Activated B cell treated with CpG ODN at 0.5 μM for 24 hours (primary cell): ENCODE results near the gene FAM131A. TPM values are rescaled to one million over a fixed set of nuclear protein-coding genes. Genes with fewer than 3 reads are reported as not detected.

Experiments
- ATAC-seq: fragments of 200-7000 bp; cut with Tn5 transposase; one replicate; pipeline ENCODE4 v1.10.0; 2021; ENCODE audit warnings: low read depth, mild to moderate bottlenecking, moderate library complexity
- CTCF ChIA-PET: fragments of 350-600 bp; sonication (Branson Sonifier 250); formaldehyde crosslinking; loops from one replicate; lab custom pipeline; 2021; ENCODE audit warnings: antibody characterized with exemption; lab: Charles Lee
- POLR2A ChIA-PET: fragments of 350-600 bp; sonication (Branson Sonifier 250); formaldehyde crosslinking; loops from one replicate; lab custom pipeline; 2021; ENCODE audit warnings: antibody characterized with exemption; lab: Charles Lee
- DNase-seq: peaks from one replicate; pipeline ENCODE4 v3.0.0; 2022
- H3K27ac Mint-ChIP-seq: one replicate; pipeline ENCODE4 v1.8.0; 2020; ENCODE audit warnings: mixed read lengths
- H3K27me3 Mint-ChIP-seq: one replicate; pipeline ENCODE4 v1.8.0; 2021; ENCODE audit warnings: mixed read lengths
- H3K36me3 Mint-ChIP-seq: one replicate; pipeline ENCODE4 v1.8.0; 2021; ENCODE audit warnings: low read depth, mixed read lengths
- H3K4me1 Mint-ChIP-seq: one replicate; pipeline ENCODE4 v1.8.0; 2021; ENCODE audit warnings: mixed read lengths
- H3K4me3 Mint-ChIP-seq: one replicate; pipeline ENCODE4 v1.8.0; 2020; ENCODE audit warnings: mild to moderate bottlenecking, mixed read lengths
- H3K9me3 Mint-ChIP-seq: one replicate; pipeline ENCODE4 v1.8.0; 2020; ENCODE audit warnings: mixed read lengths
- intact Hi-C: fragments of 100-400 bp; cut with micrococcal nuclease; formaldehyde crosslinking; loops from one replicate; pipeline ENCODE4 v1.15.1; 2024
- total RNA-seq: library from RNA; stranded (reverse); gene quantifications from 2 replicates; pipeline ENCODE4 v1.2.3, GENCODE V29; 2022
- TF ChIP-seq, protein P1 (sequence below): fragments of 200-600 bp; IDR thresholded peaks from one replicate; pipeline ENCODE4 v1.8.0; 2022; ENCODE audit warnings: antibody characterized with exemption, mild to moderate bottlenecking

The FAM131A gene
- total RNA-seq, 1 donor from 2014 or later = 5.3 TPM

DNA sequence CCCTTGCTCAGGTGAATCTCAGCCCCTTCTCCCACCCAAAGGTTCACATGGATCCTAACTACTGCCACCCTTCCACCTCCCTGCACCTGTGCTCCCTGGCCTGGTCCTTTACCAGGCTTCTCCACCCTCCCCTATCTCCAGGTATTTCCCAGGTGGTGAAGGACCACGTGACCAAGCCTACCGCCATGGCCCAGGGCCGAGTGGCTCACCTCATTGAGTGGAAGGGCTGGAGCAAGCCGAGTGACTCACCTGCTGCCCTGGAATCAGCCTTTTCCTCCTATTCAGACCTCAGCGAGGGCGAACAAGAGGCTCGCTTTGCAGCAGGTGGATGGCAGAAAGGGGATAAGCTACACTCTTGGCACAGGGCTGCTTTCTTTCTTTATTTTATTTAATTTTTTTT lies 4.5 kb downstream of the FAM131A start:
- H3K27ac Mint-ChIP-seq = no peak overlapping the region
- POLR2A ChIA-PET = no interaction called here
- no peaks in the 10 kb centered on the region for H3K9me3 Mint-ChIP-seq
- H3K4me3 Mint-ChIP-seq = no peak overlapping the region
- intact Hi-C loops = no loop called here
- no peak for ATAC-seq
- H3K36me3 Mint-ChIP-seq = peaks cover 11% of the 10 kb centered on the region
- DNase-seq = no peak
- CTCF ChIA-PET = no interaction called here
- H3K4me1 Mint-ChIP-seq = peaks cover 13% of the 10 kb centered on the region
- TF ChIP-seq, protein P1, sequence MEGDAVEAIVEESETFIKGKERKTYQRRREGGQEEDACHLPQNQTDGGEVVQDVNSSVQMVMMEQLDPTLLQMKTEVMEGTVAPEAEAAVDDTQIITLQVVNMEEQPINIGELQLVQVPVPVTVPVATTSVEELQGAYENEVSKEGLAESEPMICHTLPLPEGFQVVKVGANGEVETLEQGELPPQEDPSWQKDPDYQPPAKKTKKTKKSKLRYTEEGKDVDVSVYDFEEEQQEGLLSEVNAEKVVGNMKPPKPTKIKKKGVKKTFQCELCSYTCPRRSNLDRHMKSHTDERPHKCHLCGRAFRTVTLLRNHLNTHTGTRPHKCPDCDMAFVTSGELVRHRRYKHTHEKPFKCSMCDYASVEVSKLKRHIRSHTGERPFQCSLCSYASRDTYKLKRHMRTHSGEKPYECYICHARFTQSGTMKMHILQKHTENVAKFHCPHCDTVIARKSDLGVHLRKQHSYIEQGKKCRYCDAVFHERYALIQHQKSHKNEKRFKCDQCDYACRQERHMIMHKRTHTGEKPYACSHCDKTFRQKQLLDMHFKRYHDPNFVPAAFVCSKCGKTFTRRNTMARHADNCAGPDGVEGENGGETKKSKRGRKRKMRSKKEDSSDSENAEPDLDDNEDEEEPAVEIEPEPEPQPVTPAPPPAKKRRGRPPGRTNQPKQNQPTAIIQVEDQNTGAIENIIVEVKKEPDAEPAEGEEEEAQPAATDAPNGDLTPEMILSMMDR = no peak
- H3K27me3 Mint-ChIP-seq = peaks cover 5% of the 10 kb centered on the region

DNA sequence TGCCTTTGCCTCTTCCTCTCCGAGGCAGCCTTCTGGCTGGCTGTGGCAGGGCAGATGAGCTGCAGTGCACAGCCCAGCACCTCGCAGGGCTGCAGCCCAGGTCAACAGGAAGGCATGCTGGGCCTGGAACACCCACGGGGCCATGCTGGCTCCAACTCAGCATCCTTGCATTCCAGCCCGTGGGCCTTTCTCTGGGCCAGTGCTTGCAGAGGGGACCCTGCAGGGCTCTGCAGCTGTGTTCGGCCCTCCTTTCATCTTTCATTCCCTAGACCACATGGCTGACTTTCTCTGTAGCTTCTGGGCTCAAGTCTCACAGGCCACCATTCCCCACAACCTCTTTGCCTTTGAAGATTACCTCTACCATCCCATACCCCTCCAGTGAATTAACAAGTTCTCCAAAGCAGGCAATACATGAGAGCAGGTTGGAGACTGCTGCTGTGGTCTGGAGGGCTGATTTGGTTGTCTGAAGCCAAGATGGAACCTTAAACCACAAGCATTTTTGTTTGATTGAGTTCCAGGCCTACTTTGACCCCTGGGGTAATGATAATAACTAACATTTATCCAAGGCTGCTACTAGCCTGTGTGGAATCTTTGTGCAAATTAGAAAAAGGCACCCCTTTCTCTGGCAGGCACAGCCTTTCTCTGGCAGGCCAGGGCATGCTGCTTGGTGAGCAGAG lies 5.9 kb downstream of the FAM131A start:
- Mint-ChIP-seq H3K9me3 (no peaks in the 10 kb centered on the region), H3K36me3 (peaks cover 11% of the 10 kb centered on the region), H3K4me3 (no peak overlapping the region), H3K4me1 (peaks cover under 1% of the 10 kb centered on the region), H3K27me3 (no peaks in the 10 kb centered on the region), H3K27ac (no peak overlapping the region)
- CTCF ChIA-PET = no interaction called here
- intact Hi-C loops = no loop called here
- POLR2A ChIA-PET = interaction anchor here (0.6 kb wide), 1 partner anchor 1264 kb away, joined by 8 read pairs; no protein-coding TSS in a partner anchor
- no peak for ATAC-seq
- TF ChIP-seq, protein P1 = no peak
- DNase-seq = no peak

DNA sequence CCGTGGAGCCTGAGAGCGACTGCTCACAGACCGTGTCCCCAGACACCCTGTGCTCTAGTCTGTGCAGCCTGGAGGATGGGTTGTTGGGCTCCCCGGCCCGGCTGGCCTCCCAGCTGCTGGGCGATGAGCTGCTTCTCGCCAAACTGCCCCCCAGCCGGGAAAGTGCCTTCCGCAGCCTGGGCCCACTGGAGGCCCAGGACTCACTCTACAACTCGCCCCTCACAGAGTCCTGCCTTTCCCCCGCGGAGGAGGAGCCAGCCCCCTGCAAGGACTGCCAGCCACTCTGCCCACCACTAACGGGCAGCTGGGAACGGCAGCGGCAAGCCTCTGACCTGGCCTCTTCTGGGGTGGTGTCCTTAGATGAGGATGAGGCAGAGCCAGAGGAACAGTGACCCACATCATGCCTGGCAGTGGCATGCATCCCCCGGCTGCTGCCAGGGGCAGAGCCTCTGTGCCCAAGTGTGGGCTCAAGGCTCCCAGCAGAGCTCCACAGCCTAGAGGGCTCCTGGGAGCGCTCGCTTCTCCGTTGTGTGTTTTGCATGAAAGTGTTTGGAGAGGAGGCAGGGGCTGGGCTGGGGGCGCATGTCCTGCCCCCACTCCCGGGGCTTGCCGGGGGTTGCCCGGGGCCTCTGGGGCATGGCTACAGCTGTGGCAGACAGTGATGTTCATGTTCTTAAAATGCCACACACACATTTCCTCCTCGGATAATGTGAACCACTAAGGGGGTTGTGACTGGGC lies 7.3 kb downstream of the FAM131A start:
- ChIA-PET POLR2A (interaction anchor here (0.6 kb wide), 1 partner anchor 213 kb away, joined by 3 read pairs; no protein-coding TSS in a partner anchor), CTCF (no interaction called here)
- no peaks in the 10 kb centered on the region for H3K27me3 Mint-ChIP-seq
- H3K4me1 Mint-ChIP-seq = no peaks in the 10 kb centered on the region
- ATAC-seq (no peak), DNase-seq (no peak)
- peaks cover 11% of the 10 kb centered on the region for H3K36me3 Mint-ChIP-seq
- H3K27ac Mint-ChIP-seq = no peak overlapping the region
- H3K9me3 Mint-ChIP-seq = no peaks in the 10 kb centered on the region
- TF ChIP-seq, protein P1 = no peak
- no peak overlapping the region for H3K4me3 Mint-ChIP-seq
- intact Hi-C loops = no loop called here

DNA sequence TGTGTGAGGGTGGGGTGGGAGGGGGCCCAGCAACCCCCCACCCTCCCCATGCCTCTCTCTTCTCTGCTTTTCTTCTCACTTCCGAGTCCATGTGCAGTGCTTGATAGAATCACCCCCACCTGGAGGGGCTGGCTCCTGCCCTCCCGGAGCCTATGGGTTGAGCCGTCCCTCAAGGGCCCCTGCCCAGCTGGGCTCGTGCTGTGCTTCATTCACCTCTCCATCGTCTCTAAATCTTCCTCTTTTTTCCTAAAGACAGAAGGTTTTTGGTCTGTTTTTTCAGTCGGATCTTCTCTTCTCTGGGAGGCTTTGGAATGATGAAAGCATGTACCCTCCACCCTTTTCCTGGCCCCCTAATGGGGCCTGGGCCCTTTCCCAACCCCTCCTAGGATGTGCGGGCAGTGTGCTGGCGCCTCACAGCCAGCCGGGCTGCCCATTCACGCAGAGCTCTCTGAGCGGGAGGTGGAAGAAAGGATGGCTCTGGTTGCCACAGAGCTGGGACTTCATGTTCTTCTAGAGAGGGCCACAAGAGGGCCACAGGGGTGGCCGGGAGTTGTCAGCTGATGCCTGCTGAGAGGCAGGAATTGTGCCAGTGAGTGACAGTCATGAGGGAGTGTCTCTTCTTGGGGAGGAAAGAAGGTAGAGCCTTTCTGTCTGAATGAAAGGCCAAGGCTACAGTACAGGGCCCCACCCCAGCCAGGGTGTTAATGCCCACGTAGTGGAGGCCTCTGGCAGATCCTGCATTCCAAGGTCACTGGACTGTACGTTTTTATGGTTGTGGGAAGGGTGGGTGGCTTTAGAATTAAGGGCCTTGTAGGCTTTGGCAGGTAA lies 8.1 kb downstream of the FAM131A start:
- ATAC-seq = peak; percentile 31
- no peaks in the 10 kb centered on the region for H3K9me3 Mint-ChIP-seq

More for the DNA sequence above, 8.1 kb downstream of the FAM131A start:
- CTCF ChIA-PET = no interaction called here
- DNase-seq = no peak
- POLR2A ChIA-PET = interaction anchor here (0.6 kb wide), 1 partner anchor 214 kb away, joined by 3 read pairs; no protein-coding TSS in a partner anchor
- TF ChIP-seq, protein P1 = no peak
- Mint-ChIP-seq H3K27me3 (no peaks in the 10 kb centered on the region), H3K4me1 (no peaks in the 10 kb centered on the region), H3K36me3 (peaks cover 11% of the 10 kb centered on the region), H3K4me3 (no peak overlapping the region), H3K27ac (no peak overlapping the region)
- intact Hi-C loops = no loop called here
